GM21360 (cell line): ENCODE results near the gene MUTYH.
"Not testable (repeated sequence)": the region's sequence is repeated elsewhere in the genome, so short reads cannot be mapped to it uniquely, and the experiment has no call there.

Experiments
- ATAC-seq: cut with Tn5 transposase; IDR thresholded peaks from one replicate; pipeline ENCODE4 v1.9.1; 2021; ENCODE audit warnings: mild to moderate bottlenecking, moderate library complexity; ENCODE audit not compliant: unreplicated experiment

Gene MUTYH

GRCh38 chr1:45339789-45340558, at the start of gene MUTYH, which contains the start of gene TOE1:
MUTYH (minus strand) TSS chr1:45340440; CDS start chr1:45334505, 5,935 bp downstream.
TOE1 (plus strand) TSS chr1:45340170; CDS start chr1:45340253, 83 bp downstream.
- ATAC-seq, result peak; percentile 71

- ATAC-seq, result no peak
These were observed 46.0 kb upstream of the MUTYH start for GRCh38 chr1:45386219-45386618.

- ATAC-seq, result no peak
These were observed 45.1 kb upstream of the MUTYH start for GRCh38 chr1:45385302-45385701.

- ATAC-seq, result not testable (repeated sequence)
These were observed 44.0 kb upstream of the MUTYH start for GRCh38 chr1:45384213-45384612.

GRCh38 chr1:45383191-45383590, 43.0 kb upstream of the MUTYH start:
- ATAC-seq, result no peak

GRCh38 chr1:45381243-45381642, 41.0 kb upstream of the MUTYH start:
- no peak for ATAC-seq

- no peak for ATAC-seq
These were observed 40.5 kb upstream of the MUTYH start for GRCh38 chr1:45380730-45381129.

GRCh38 chr1:45380125-45380524, 39.9 kb upstream of the MUTYH start:
- no peak for ATAC-seq

- no peak for ATAC-seq
These were observed 39.3 kb upstream of the MUTYH start for GRCh38 chr1:45379524-45379923.

- ATAC-seq, result no peak
These were observed 37.9 kb upstream of the MUTYH start for GRCh38 chr1:45378184-45378583.

GRCh38 chr1:45375104-45376090, 35.2 kb upstream of the MUTYH start:
- no peak for ATAC-seq

- no peak for ATAC-seq
These were observed 33.3 kb upstream of the MUTYH start for GRCh38 chr1:45373573-45373972.

GRCh38 chr1:45370575-45370974, 30.3 kb upstream of the MUTYH start:
- no peak for ATAC-seq

GRCh38 chr1:45365051-45365450, 24.8 kb upstream of the MUTYH start:
- ATAC-seq, result peak; percentile 82

GRCh38 chr1:45364294-45364693, 24.1 kb upstream of the MUTYH start:
- no peak for ATAC-seq

GRCh38 chr1:45360981-45361380, 20.7 kb upstream of the MUTYH start:
- not testable (repeated sequence) for ATAC-seq

- ATAC-seq, result no peak
These were observed 19.8 kb upstream of the MUTYH start for GRCh38 chr1:45359882-45360513.

- no peak for ATAC-seq
These were observed 15.9 kb upstream of the MUTYH start for GRCh38 chr1:45356186-45356585.

GRCh38 chr1:45355683-45356082, 15.4 kb upstream of the MUTYH start:
- ATAC-seq, result no peak

- no peak for ATAC-seq
These were observed 14.6 kb upstream of the MUTYH start for GRCh38 chr1:45354838-45355237.

GRCh38 chr1:45353685-45354084, 13.4 kb upstream of the MUTYH start:
- no peak for ATAC-seq
